B cell (primary cell): ENCODE measurements around the gene BLM.

Experiments
- CTCF ChIP-seq: fragments of 200-600 bp; IDR thresholded peaks from one replicate; pipeline ENCODE4 v1.8.0; 2022; ENCODE audit warnings: antibody characterized with exemption, mild to moderate bottlenecking
- EZH2 ChIP-seq: IDR thresholded peaks from 2 replicates; pipeline ENCODE4 v1.6.1; 2012; ENCODE audit warnings: borderline replicate concordance, low read depth, mild to moderate bottlenecking, moderate library complexity, low read length; ENCODE audit not compliant: insufficient read depth, poor library complexity, severe bottlenecking

GRCh38 chr15:90863987-90864386 is 146.8 kb downstream of the BLM start:
- TF ChIP-seq CTCF (no peak), EZH2 (no peak)
